Mucosa of stomach (tissue), 1 donor: ENCODE measurements around the gene KAZN.

ENCODE experiments used
- H3K27me3 ChIP-seq: one replicate; pipeline ENCODE4 v1.7.0; 2013; ENCODE audit warnings: mild to moderate bottlenecking, low read length; ENCODE audit not compliant: control insufficient read depth, insufficient read depth
- H3K36me3 ChIP-seq: one replicate; pipeline ENCODE4 v1.7.0; 2013; ENCODE audit warnings: low read length; ENCODE audit not compliant: control insufficient read depth, insufficient read depth
- H3K4me1 ChIP-seq: one replicate; pipeline ENCODE4 v1.7.0; 2013; ENCODE audit warnings: mild to moderate bottlenecking, low read length; ENCODE audit not compliant: control insufficient read depth, insufficient read depth
- H3K4me3 ChIP-seq: one replicate; pipeline ENCODE4 v1.7.0; 2013; ENCODE audit warnings: low read length
- H3K9ac ChIP-seq: one replicate; pipeline ENCODE4 v1.7.0; 2013; ENCODE audit warnings: mild to moderate bottlenecking, low read length, moderate library complexity
- H3K9me3 ChIP-seq: one replicate; pipeline ENCODE4 v1.7.0; 2013; ENCODE audit warnings: mild to moderate bottlenecking, low read length, moderate library complexity; ENCODE audit not compliant: control insufficient read depth
- donor health status: Pancreatic carcinoma.

KAZN gene

DNA sequence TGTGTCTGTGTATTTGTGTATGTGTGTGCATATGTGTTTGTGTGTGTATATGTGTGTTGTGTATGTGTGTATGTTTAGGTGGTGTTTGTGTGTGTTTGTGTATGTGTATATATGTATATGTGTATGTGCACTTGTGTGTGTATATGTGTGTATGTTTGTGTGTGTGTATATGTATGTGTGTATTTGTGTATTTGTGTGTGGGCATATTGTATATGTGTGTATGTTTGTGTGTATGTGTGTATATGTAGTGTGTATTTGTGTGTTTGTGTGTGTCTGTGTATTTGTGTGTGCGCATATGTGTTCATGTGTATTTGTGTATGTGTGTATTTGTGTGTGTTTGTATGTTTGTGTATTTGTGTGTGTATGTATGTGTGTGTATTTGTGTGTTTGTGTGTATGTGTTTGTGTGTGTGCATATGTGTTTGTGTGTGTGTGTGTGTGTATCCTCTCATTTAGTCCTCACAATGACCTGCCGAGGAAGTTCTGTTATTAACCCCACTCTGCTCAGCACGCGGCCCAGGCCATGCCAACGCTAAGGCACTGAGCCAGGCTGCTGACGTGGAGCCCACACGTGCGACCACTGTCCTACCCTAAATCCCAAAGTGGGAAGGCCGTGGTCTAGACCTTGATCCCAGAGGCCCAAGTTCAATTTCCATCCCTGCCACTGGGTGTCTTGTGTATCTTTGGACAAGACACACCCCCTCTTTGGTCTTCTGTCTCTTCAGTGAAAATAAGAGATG is 511.8 kb downstream of the KAZN start:
- no peaks in the 10 kb centered on the region for H3K9me3 ChIP-seq
- H3K4me1 ChIP-seq = peaks cover 7% of the 10 kb centered on the region
- no peak overlapping the region for H3K4me3 ChIP-seq
- H3K36me3 ChIP-seq = no peaks in the 10 kb centered on the region
- H3K27me3 ChIP-seq = no peaks in the 10 kb centered on the region
- H3K9ac ChIP-seq = no peak overlapping the region

DNA sequence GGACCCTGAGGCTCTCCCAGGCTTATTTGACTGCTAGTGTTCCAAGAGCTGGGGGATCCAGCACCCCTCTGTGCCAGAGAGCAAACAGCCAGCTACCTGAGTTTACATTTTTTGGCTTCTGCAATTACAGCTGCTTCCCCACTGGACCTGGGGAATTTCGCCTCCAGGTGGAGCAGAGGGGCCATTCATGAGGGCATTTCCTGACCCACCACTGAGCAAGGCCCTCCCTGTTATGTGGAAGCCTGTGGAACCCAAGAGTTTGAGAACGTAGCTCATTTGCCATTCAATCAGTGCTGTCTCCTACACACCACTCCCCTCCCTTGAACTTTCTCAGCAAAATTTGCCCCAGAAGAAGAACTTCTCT is 512.4 kb downstream of the KAZN start:
- no peaks in the 10 kb centered on the region for H3K36me3 ChIP-seq
- no peak overlapping the region for H3K4me3 ChIP-seq
- H3K27me3 ChIP-seq = no peaks in the 10 kb centered on the region
- no peak overlapping the region for H3K9ac ChIP-seq
- H3K9me3 ChIP-seq = no peaks in the 10 kb centered on the region
- peaks cover 7% of the 10 kb centered on the region for H3K4me1 ChIP-seq

GRCh38 chr1:15113146-15113545 is 514.7 kb downstream of the KAZN start:
- Histone ChIP-seq H3K9ac (no peak overlapping the region), H3K4me1 (no peaks in the 10 kb centered on the region), H3K4me3 (no peak overlapping the region), H3K27me3 (no peaks in the 10 kb centered on the region), H3K36me3 (no peaks in the 10 kb centered on the region), H3K9me3 (no peaks in the 10 kb centered on the region)

GRCh38 chr1:15114884-15115283 is 516.4 kb downstream of the KAZN start:
- H3K36me3 ChIP-seq = no peaks in the 10 kb centered on the region
- H3K4me1 ChIP-seq = no peaks in the 10 kb centered on the region
- no peak overlapping the region for H3K9ac ChIP-seq
- no peak overlapping the region for H3K4me3 ChIP-seq
- H3K27me3 ChIP-seq = no peaks in the 10 kb centered on the region
- H3K9me3 ChIP-seq = no peaks in the 10 kb centered on the region

DNA sequence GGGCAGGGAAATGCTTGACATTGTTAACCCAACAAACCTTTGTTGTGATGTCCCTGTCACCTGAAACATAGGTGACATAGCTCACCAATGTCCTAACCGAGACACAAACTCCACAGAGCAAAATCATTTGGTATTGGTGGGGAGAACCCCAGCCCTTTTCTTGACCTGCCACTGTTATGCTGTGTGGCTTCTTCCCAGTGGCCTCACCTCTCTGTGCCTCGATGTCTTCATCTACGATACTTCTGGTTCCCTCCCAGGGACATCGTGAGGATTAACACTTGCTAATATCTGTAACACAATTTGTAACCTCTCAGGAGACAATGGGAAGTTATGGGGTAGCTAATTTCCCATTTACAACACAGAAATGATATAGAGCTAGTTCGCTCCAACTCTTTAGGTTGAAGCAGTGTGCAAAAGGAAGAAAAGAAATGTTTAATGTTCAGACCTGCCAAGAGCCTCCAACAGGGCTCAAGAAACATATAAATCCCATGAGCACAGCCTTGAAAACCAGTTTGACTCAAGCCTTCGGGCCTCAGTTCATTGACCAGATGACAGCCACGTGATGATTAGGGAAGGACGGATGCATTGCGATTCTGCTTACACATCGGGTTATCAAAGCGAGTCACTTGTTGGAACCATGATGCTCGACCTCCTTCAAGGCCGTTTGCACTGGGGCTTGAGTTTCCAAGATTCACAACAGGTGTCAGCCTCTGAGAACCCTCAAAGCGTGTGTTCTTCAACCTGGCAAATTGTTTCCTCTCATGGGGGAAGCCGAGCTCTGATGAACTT is 517.3 kb downstream of the KAZN start:
- no peaks in the 10 kb centered on the region for H3K9me3 ChIP-seq
- H3K36me3 ChIP-seq = no peaks in the 10 kb centered on the region
- H3K4me3 ChIP-seq = no peak overlapping the region

GRCh38 chr1:15116966-15117365 is 518.5 kb downstream of the KAZN start:
- Histone ChIP-seq H3K4me3 (no peak overlapping the region), H3K4me1 (no peaks in the 10 kb centered on the region), H3K9ac (no peak overlapping the region), H3K27me3 (no peaks in the 10 kb centered on the region), H3K36me3 (no peaks in the 10 kb centered on the region), H3K9me3 (no peaks in the 10 kb centered on the region)

More for the DNA sequence above, 517.3 kb downstream of the KAZN start:
- Histone ChIP-seq H3K27me3 (no peaks in the 10 kb centered on the region), H3K4me1 (no peaks in the 10 kb centered on the region), H3K9ac (no peak overlapping the region)

GRCh38 chr1:15117671-15118325 is 519.3 kb downstream of the KAZN start:
- H3K9ac ChIP-seq = no peak overlapping the region
- H3K27me3 ChIP-seq = no peaks in the 10 kb centered on the region
- H3K4me3 ChIP-seq = no peak overlapping the region
- no peaks in the 10 kb centered on the region for H3K36me3 ChIP-seq
- no peaks in the 10 kb centered on the region for H3K9me3 ChIP-seq
- H3K4me1 ChIP-seq = no peaks in the 10 kb centered on the region

GRCh38 chr1:15118579-15118978 is 520.1 kb downstream of the KAZN start:
- H3K4me1 ChIP-seq = no peaks in the 10 kb centered on the region
- no peaks in the 10 kb centered on the region for H3K27me3 ChIP-seq
- no peaks in the 10 kb centered on the region for H3K36me3 ChIP-seq
- H3K4me3 ChIP-seq = no peak overlapping the region
- no peak overlapping the region for H3K9ac ChIP-seq
- no peaks in the 10 kb centered on the region for H3K9me3 ChIP-seq

GRCh38 chr1:15120251-15120945 is 521.9 kb downstream of the KAZN start:
- H3K4me3 ChIP-seq = no peak overlapping the region
- H3K27me3 ChIP-seq = no peaks in the 10 kb centered on the region
- no peaks in the 10 kb centered on the region for H3K36me3 ChIP-seq
- no peaks in the 10 kb centered on the region for H3K4me1 ChIP-seq
- no peak overlapping the region for H3K9ac ChIP-seq
- no peaks in the 10 kb centered on the region for H3K9me3 ChIP-seq

DNA sequence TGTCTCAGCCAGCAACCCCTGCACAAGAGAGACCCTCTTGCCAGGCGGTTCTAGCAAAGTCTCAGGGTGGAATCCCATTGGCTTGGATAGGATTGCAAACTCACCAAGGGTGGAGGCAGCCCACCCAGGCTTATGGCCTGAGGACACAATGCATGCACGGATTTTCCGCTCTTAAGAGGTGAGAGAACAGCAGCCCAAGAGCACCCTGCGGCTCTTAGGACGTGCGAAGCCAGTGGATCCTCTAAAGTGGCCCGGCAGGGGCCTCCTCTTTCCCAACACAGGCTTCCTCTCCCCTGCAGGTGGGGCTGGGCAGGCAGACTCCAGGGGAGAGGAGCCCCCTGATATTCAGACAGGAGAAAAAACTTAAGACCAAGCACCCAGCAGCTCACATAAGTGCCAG is 523.8 kb downstream of the KAZN start:
- H3K27me3 ChIP-seq = no peaks in the 10 kb centered on the region
- no peaks in the 10 kb centered on the region for H3K36me3 ChIP-seq
- no peak overlapping the region for H3K9ac ChIP-seq
- H3K4me3 ChIP-seq = no peak overlapping the region
- no peaks in the 10 kb centered on the region for H3K4me1 ChIP-seq
- no peaks in the 10 kb centered on the region for H3K9me3 ChIP-seq

GRCh38 chr1:15123270-15123669 is 524.8 kb downstream of the KAZN start:
- H3K9me3 ChIP-seq = no peaks in the 10 kb centered on the region
- H3K4me3 ChIP-seq = no peak overlapping the region

DNA sequence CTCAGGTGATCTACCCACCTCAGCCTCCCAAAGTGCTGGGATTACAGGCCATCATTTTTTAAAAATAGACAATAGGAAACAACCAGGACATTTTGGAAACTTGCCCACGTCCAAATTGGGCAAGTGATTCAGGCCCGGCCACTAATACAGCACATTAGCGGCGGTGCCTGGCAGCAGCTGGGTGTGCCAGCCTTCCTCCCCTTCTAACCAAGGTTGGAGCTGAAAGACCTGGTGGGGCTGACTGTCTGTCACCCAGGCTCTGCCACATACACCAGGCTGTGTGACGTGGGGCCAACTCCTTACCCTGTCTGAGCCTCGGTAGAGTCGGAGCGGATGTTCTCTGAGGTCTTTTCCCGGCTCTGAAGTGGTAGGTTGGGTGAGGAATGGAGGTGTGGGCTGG is 525.4 kb downstream of the KAZN start:
- H3K36me3 ChIP-seq = no peaks in the 10 kb centered on the region
- no peak overlapping the region for H3K9ac ChIP-seq
- no peaks in the 10 kb centered on the region for H3K9me3 ChIP-seq
- H3K27me3 ChIP-seq = no peaks in the 10 kb centered on the region
- H3K4me1 ChIP-seq = no peaks in the 10 kb centered on the region
- H3K4me3 ChIP-seq = no peak overlapping the region

More at GRCh38 chr1:15123270-15123669, 524.8 kb downstream of the KAZN start:
- no peak overlapping the region for H3K9ac ChIP-seq
- no peaks in the 10 kb centered on the region for H3K36me3 ChIP-seq
- H3K27me3 ChIP-seq = no peaks in the 10 kb centered on the region
- H3K4me1 ChIP-seq = no peaks in the 10 kb centered on the region
